CD4-positive, alpha-beta T cell treated with Interleukin-4 for 4 hours (primary cell): Measurements from ENCODE around the gene PLLP.
A peak's percentile ranks its signal among the peaks of the same experiment; 100 is the strongest.

Experiments
- DNase-seq: peaks from one replicate; pipeline ENCODE4 v3.0.0-alpha.2; 2020

PLLP gene

GRCh38 chr16:57271063-57271345 lies 13.5 kb downstream of the PLLP start:
- no peak for DNase-seq

DNA sequence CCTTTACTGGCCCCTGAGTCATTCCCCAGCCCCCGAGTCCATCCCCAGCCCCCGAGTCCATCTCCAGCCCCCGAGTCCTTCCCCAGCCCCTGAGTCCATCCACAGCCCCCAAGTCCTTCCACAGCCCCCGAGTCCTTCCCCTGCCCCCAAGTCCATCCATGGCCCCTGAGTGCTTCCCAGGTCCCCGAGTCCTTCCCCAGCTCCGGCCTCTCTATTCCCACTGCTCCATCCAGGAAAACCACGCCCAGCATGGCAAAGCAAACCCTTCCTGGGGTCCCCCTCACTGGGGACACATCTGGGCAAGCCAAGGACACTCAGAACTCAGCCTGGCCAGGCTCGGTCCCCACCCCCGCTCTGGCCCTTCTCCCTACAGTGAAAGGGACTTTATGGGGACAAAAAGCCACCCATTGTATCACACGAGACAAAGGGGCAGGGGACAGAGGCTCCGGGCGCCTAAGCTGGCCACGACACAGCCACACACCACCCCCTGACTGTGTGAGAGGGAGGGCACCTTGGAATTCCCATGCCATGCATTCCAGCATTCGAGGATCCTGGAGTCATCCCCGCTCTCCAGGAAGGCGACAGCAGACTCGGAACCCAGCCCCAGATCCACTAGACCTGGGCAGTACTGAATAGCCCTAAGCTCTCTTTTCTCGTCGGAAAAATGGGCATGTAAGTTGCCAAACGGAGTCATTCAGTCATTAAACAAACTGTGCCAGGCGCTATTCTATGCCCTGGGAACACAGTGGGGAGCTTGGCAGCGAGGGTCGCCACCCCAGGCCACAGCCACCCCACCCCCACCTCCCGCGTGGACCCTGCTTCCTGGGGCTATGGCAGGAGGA lies 14.0 kb downstream of the PLLP start:
- DNase-seq: no peak

GRCh38 chr16:57268804-57269800 lies 15.4 kb downstream of the PLLP start:
- no peak for DNase-seq

DNA sequence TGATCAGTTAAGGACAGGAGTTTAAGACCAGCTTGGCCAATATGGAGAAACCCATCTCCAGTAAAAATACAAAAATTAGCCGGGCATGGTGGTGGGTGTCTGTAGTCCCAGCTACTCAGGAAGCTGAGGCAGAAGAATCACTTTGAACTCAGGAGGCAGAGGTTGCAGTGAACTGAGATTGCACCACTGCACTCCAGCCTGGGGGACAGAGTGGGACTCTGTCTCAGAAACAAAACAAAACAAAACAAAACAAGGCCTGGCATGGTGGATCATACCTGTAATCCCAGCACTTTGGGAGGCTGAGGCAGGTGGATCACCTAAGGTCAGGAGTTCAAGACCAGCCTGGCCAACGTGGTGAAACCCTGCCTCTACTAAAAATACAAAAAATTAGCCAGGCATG lies 17.1 kb downstream of the PLLP start:
- peak; percentile 8 for DNase-seq

GRCh38 chr16:57266531-57267260 lies 17.8 kb downstream of the PLLP start:
- DNase-seq: peak; percentile 64

GRCh38 chr16:57265850-57266530 lies 18.5 kb downstream of the PLLP start:
- no peak for DNase-seq

- DNase-seq: peak; percentile 3
Measured at GRCh38 chr16:57264950-57265371, 19.5 kb downstream of the PLLP start.

DNA sequence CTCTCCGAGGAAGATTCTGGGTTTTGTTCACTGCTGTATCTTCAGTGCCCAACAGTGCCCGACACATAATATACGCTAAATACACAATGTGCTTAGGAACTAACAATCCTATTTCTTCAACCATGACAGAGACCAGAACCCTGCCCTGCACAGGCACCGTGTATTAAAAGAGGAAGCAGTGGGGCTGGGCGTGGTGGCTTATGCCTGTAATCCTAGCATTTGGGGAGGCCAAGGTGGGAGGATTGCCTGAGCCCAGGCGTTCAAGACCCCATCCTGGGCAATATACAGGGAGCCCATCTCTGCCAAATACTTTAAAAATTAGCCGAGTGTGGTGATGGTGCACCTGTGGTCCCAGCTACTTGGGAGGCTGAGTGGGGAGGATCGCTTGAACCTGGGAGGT lies 20.1 kb downstream of the PLLP start:
- no peak for DNase-seq

DNA sequence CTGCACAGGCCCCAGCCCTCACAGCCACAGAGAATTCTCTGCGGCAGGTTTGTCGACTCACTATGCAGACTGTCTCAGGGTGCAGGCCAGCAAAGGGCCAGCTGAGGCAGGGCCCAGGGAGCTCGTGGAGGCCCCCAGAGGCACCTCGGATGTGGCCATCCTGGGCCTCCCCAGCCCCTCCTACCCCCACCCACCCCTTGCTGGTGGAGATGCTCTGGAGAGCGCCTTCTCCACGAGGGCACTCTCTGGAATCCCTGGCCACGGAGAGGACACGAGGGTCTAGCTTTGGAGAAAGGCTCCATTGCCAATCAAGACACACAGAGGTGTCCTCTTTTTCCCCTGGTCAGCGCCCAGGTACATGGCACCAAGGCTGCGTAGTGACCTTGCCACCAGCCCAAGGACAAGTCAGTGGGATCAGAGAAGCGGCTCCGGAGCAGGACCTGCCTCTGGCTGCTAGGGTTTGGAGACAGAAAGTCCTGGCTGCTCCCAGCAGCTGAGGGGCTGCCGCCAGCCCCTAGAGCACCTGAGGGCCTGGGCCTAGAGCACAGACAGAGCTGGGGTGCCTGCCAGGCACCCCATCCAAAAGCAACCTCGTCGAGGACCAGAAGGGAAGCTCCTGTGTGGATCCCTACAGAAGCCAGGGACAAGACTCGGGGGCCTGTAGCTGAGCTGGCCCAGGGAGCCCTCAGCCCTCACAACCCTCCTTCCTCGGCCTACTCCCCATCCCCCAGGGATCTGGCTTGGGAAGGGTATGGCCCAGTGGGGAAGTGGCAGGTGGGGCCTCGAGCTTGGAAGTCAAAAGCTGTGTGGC lies 20.7 kb downstream of the PLLP start:
- DNase-seq: no peak

DNA sequence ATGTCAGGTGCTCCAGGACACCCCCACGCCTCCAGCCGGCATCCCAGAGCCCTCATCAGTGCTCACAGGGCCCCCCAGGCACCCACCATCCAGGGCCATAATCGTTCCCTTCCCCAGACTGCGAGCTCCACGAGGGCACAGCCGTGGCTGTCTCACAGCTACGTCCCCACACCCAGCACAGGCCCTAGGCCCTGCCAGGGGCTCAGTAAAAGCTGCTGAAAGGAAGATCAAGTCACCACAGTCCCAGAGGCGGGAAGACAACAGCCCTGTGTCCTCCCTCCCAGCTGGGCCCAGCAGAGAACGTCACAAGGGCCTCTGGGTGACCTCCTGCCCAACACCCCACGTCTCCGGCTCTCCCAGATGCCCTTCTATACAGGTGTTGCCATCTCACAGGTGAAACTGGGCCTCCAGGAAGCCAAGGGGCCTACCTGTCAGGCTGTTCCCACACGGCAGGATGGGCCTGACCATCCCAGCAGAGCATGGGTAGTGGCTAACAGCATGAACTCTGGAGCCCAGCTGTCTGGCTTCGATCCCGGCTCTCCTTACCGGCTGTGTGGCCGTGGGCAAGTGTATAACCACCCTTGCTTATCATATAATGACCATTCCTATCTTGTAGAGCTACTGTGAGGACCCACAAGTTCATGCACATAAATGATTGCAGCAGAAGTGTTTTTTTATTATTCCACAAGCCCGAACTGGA lies 21.5 kb downstream of the PLLP start:
- DNase-seq: no peak

GRCh38 chr16:57261806-57262205 lies 22.7 kb downstream of the PLLP start:
- DNase-seq: no peak

- DNase-seq: peak; percentile 37
Measured at GRCh38 chr16:57260294-57260929, 24.1 kb downstream of the PLLP start.

GRCh38 chr16:57258910-57259475 lies 25.5 kb downstream of the PLLP start:
- DNase-seq: no peak

DNA sequence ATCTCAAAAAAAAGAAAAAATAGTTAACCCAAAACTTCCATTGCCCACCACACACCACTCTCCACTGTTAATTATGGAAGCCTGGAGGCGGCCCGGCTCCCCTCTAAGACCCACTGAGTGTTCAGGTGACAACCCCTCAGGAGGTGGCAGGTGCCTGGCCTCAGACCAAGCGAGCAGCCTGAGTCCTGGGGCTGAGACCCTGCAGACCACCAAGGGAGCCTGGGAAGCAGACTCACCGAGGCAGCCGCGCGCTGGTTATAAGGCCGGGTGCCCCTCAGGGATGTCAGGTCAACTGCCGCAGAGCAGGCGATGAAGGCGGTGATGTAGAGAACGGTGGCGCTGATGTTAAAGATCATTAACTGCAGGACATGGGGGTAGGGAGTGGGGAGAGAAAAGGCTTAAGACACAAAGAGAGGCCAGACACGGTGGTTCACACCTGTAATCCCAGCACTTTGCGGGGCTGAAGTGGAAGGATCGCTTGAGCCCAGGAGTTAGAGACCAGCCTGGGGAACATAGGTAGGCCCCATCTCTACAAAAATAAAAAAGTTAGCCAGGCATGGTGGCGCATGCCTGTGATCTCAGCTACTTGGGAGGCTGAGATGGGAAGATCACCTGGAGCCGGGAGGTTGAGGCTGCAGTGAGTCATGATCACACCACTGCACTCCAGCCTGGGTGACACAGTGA lies 26.1 kb downstream of the PLLP start:
- DNase-seq: no peak

DNA sequence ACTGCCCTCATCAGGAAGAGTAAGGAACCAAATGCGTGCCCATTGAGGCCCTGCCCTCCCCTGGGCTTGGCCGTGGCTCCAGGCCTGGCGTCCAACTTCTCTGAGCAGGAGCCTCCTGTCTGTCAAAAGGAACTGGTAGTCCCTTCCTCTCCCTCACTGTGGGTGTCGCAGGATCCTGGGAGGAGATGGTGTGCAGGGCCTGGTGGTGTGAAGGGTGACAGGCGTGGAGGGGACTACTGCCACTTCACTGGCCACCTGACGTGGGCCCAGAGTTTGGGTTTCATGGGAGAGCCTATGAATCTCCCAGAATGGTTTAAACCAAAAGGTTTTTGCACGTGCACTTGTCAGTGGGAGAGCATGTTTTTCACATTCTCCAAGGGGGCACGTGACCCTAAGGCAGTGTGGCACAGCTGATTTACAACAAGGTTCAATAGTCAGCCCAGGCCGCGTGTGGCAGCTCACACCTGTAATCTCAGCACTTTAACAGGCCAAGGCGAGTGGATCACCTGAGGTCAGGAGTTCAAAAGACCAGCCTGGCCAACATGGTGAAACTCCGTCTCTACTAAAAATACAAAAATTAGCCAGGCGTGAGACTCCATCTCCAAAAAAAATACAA lies 26.9 kb downstream of the PLLP start:
- DNase-seq: no peak

GRCh38 chr16:57256601-57257395 lies 27.7 kb downstream of the PLLP start:
- no peak for DNase-seq

DNA sequence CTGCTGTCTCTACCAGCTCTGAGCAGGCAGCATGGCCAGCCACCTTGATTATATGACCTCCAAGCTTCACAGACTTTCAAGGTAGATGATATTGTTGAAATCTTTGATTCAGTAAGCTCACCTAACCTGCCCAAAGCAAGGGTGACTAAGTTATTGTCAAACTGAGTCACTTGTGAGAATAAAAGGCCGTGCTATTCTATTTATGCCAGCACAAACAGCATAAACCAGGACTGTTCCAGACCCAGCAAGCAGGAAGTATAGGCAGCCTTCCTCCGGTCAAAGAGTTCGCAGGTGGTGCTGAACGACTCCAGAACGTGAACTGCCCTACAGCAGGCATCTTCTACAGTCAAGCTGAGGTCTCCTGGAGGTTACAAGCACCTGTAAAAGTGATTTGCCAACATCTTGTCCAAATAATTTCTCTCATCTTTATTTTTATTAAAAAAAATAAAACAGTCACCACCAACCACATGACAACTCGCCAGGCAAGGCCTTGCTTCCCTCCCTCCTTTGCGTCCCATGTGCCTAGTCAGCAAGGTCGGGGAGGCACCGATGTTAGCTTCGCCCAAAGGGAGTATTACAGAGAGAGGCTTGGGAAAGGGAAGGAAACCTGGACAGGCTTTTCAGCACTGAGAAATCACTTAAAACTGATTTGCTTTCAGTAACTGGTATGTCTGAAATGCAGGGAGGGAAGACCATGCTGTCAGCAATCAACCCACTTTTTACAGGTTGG lies 28.6 kb downstream of the PLLP start:
- DNase-seq: no peak

DNA sequence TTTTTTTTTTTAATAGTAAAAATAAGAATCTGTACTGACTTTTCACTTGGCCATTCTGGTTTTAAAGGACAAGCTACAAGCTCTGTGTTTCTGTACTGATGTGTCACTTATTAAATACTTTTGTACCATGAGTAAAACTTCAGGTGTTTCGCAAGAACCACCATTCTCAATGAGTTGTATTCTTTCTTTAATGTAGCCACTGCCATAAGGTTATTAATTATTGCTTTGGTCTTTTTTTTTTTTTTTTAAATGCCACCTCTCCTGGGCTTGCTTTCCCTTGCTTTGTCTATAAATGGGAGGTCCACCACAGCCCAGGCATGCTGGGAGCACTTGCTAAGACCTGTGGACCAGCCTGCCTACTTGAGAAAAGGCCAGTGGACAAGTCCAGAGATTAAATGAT lies 31.0 kb downstream of the PLLP start:
- DNase-seq: no peak
